ENCODE data around the gene BCLAF1.
A peak's percentile ranks its signal among the peaks of the same experiment; 100 is the strongest.
"Not testable (repeated sequence)": the region's sequence is repeated elsewhere in the genome, so short reads cannot be mapped to it uniquely, and the experiment has no call there.

The BCLAF1 gene

GRCh38 chr6:136309171-136309570 is 19.5 kb upstream of the BCLAF1 start:
- DNase-seq (ENCODE audit: low read depth in 1 of 2, low spot score in 1 of 2), result no peak

GRCh38 chr6:136308469-136308868 is 18.8 kb upstream of the BCLAF1 start:
- not testable (repeated sequence) for DNase-seq (ENCODE audit: low read depth in 1 of 2, low spot score in 1 of 2)

DNA sequence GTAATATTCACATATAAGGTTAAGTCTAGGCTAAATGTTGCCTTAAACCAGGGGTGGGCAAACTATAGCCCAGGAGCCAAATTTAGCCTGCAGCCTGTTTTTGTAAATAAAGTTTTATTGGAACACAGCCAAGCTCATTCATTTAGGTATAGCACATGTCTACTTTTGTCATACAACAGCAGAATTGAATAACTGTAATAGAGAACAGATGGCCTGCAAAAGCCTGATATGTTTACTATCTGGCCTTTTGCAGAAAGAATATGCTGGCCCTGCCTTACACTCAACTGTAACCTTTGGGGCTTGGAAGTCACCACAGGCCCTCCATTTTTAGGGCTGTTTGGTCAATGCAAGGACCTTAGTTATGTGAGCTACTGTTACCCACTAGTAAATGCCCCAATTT is 17.7 kb upstream of the BCLAF1 start:
- no peak for DNase-seq (ENCODE audit: low read depth in 1 of 2, low spot score in 1 of 2)

DNA sequence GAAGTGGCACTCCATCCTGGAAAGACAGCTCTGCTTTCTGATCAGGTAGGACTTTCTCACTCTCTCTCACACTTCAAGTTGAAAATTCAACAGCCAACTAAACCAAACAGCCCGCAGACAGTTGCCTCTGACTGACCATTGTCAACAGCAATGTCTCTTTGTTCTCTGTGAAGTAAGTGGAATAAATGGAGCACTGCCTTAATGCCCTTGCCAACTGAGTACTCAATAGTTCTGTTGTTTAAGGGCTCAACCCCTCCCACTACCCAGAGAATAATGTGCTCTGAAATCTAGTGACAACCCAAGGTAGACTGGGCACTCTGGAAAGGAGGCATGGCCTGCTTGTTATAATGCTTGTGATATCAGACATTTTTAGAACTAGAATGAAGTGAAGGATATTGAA is 16.8 kb upstream of the BCLAF1 start:
- DNase-seq (ENCODE audit: low read depth in 1 of 2, low spot score in 1 of 2), result no peak

- no peak for DNase-seq (ENCODE audit: low read depth in 1 of 2, low spot score in 1 of 2)
These were observed 14.8 kb upstream of the BCLAF1 start for GRCh38 chr6:136304410-136304809.

- no peak for DNase-seq (ENCODE audit: low read depth in 1 of 2, low spot score in 1 of 2)
These were observed 13.9 kb upstream of the BCLAF1 start for GRCh38 chr6:136303516-136303915.

DNA sequence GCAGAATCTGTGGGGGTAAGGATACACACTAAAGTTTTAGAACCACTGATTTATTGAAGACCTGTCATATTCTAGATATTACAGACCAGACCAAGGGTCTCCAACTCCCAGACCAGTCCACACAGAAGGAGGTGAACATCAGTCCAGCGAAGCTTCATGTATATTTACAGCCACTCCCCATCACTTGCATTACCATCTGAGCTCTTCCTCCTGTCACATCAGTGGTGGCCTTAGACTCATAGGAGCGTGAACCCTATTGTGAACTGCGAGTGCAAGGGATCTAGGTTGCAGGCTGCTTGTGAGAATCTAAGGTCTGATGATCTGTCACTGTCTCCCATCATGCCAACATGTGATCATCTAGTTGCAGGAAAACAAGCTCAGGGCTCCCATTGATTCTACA is 5.0 kb upstream of the BCLAF1 start:
- no peak for DNase-seq (ENCODE audit: low read depth in 1 of 2, low spot score in 1 of 2)

- peak; percentile 30 to 48 for DNase-seq (ENCODE audit: low read depth in 1 of 2, low spot score in 1 of 2)
These were observed 864 bp upstream of the BCLAF1 start for GRCh38 chr6:136290410-136291010.

DNA sequence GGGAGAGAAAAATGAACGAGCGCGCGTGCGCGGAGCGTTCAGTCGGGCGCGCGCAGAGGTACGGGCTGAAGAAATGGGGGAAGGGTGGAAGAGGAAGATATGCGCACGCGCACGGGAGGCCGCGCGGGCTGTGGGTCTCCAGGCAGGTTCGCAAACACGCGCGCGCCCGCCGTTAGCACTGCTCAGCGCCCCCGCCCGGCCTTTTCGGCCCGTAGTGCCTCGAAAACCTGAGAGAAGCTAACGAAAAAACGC is 393 bp downstream of the BCLAF1 start:
- DNase-seq (ENCODE audit: low read depth in 1 of 2, low spot score in 1 of 2), result peak; percentile 85 to 89

- peak; percentile 54 to 81 for DNase-seq (ENCODE audit: low read depth in 1 of 2, low spot score in 1 of 2)
These were observed 900 bp downstream of the BCLAF1 start for GRCh38 chr6:136288566-136289326.

- DNase-seq (ENCODE audit: low read depth in 1 of 2, low spot score in 1 of 2), result no peak
These were observed 4.7 kb downstream of the BCLAF1 start for GRCh38 chr6:136284909-136285308.

GRCh38 chr6:136282906-136283305 is 6.7 kb downstream of the BCLAF1 start:
- DNase-seq (ENCODE audit: low read depth in 1 of 2, low spot score in 1 of 2), result no peak

- no peak for DNase-seq (ENCODE audit: low read depth in 1 of 2, low spot score in 1 of 2)
These were observed 9.5 kb downstream of the BCLAF1 start for GRCh38 chr6:136280032-136280609.

GRCh38 chr6:136274062-136274461 is 15.6 kb downstream of the BCLAF1 start:
- no peak for DNase-seq (ENCODE audit: low read depth in 1 of 2, low spot score in 1 of 2)

- DNase-seq (ENCODE audit: low read depth in 1 of 2, low spot score in 1 of 2), result no peak
These were observed 24.5 kb downstream of the BCLAF1 start for GRCh38 chr6:136265101-136265500.

DNA sequence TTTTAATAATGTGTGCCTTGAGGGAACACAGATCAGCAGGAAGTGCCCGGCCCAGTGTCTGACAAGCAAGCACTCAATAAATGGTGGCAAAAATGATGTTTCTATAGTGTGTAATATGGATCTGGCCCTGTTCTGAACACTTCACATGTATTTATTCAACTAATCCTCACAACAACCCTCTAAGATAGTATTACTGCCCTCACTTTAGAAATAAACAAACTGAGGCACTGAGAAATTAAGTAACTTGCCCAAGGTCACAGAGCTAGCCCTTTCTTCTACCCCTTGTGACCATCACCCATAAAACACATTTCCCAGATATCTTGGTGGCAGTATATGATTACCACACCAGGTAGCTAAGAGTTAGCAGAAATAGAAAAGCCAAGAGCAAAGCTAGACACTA is 26.7 kb downstream of the BCLAF1 start:
- no peak for DNase-seq (ENCODE audit: low read depth in 1 of 2, low spot score in 1 of 2)

DNA sequence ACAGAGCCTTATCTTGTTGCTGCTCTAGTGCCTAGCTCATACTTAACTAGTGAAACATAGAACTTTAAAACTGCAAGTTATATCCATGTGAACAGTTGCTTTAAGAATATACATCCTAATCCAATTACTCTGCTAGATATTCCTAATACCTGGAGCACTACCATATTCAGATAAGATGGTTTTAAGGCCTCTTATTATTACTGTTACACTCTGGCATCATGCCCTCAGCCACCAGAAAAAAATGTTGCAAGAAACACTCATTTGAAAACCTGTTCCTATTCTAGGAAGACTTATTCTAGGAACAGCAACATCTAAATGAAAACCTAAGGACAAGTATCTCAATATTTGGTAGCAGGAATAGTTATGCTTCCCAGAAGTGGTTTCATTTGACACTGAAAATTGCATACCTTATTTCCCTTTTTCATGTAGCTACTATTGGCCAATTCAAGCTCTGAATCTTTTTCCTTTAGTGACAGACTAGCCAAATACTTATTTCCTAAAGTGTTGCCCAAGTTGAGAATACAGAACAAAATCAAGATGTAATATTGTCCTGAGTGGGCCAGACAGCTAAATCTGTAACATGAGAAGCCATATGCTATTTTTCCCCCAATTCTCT is 34.7 kb downstream of the BCLAF1 start:
- DNase-seq (ENCODE audit: low read depth in 1 of 2, low spot score in 1 of 2), result no peak

- no peak for DNase-seq (ENCODE audit: low read depth in 1 of 2, low spot score in 1 of 2)
These were observed 35.9 kb downstream of the BCLAF1 start for GRCh38 chr6:136253734-136254133.

DNA sequence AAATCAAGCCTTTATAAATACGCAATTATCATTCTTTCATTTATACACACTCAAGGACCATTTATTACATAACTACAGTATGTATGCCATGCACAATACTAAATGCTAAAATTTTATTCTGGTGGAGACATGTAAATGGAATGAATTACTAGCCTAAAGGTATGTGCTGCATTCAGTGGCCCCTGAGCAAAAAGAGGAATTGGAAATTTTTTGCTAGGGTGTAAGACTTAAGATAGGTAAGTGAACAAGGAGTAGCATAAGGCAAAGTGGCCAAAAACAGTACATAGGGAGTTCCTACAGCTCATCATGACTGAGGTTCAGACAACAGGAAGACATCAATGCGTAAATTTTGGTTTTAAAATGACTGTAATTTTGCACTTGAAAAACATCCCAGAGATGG is 37.2 kb downstream of the BCLAF1 start:
- no peak for DNase-seq (ENCODE audit: low read depth in 1 of 2, low spot score in 1 of 2)

DNA sequence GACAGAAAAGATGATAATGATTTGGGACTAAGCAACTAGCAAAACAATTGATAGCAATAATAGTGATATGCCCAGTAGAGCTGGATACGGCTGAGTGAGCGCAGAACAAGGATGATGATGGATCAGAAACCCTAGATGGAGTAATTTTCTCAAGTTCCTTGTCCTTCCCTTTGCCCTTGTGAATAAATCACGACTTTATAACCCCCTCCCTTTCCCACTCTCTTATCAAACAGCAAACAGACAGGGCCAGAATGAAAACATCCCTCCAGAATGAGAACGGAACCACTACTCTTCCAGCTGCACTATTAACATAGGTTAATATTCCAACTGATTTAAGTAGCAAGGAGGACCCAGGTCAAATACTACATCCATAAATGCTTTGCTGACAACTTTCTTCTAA is 38.3 kb downstream of the BCLAF1 start:
- no peak for DNase-seq (ENCODE audit: low read depth in 1 of 2, low spot score in 1 of 2)

GRCh38 chr6:136250686-136251008 is 39.0 kb downstream of the BCLAF1 start:
- DNase-seq (ENCODE audit: low read depth in 1 of 2, low spot score in 1 of 2), result no peak

DNA sequence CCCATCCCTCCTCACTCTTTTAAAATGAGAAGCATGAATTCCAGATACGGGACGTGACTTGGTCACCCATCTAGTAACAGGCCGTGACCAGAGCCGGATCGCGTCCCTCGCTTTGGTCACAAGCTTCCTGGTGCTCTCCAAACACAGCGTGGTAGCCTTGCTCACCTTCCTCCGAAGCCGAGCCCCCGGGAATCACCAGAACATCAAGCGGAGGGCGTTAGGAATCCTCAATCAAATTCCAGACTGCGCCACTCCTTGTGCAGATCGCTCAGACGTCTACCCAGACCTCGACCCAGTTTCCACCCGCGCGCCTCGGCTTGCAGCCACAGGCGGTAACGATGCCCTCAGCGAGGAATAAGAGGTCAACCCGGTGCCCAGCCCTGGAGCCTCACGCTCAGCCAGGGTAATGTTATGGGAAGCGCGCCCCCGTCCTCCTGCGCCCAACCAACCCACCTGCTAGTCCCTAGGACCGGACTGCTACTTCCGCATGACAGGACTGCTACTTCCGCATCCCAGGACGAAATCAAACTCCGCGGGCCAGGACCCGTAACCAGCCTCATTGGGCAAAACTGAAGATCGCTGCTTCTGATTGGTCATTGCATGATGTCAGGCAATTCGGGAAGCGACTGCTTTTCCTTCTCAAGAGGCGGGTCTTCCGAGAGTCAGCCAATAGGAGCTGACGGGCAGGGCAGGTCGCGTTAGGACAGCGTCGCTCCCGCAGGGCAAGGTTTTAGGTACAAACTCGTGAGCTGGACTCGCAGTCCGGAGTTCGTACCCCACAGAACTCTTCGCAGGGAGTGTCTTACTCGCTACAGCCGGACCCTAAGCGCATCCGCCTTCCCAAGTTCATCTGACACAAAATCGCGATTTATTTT is 39.6 kb downstream of the BCLAF1 start, which contains the start of gene MTFR2:
MTFR2 (minus strand) TSS at position 501 of the 875 bp plus-strand sequence. CDS start 1,212 bp downstream, outside the sequence.
- peak; percentile 72 to 93 for DNase-seq (ENCODE audit: low read depth in 1 of 2, low spot score in 1 of 2)
